HG03159 (cell line): ENCODE measurements around the gene ADORA1.

Experiments
- ATAC-seq: cut with Tn5 transposase; IDR thresholded peaks from one replicate; pipeline ENCODE4 v1.9.1; 2021; ENCODE audit warnings: mild to moderate bottlenecking, moderate library complexity; ENCODE audit not compliant: unreplicated experiment

ADORA1 gene

GRCh38 chr1:203184467-203184866, 56.9 kb downstream of the ADORA1 start:
- ATAC-seq, result no peak

GRCh38 chr1:203185061-203185461, 57.5 kb downstream of the ADORA1 start:
- no peak for ATAC-seq

- ATAC-seq, result no peak
Observed at GRCh38 chr1:203185585-203185984, 58.1 kb downstream of the ADORA1 start.

GRCh38 chr1:203186091-203186445, 58.5 kb downstream of the ADORA1 start:
- ATAC-seq, result no peak

GRCh38 chr1:203186446-203187303, 59.1 kb downstream of the ADORA1 start, which contains the start of gene CHI3L1:
TSS of gene CHI3L1 (minus strand) at chr1:203186704. CDS start at chr1:203186623, 81 bp downstream.
- ATAC-seq, result no peak

- ATAC-seq, result no peak
Observed at GRCh38 chr1:203187304-203187685, 59.8 kb downstream of the ADORA1 start.

GRCh38 chr1:203187689-203188264, 60.3 kb downstream of the ADORA1 start:
- no peak for ATAC-seq

- ATAC-seq, result no peak
Observed at GRCh38 chr1:203188686-203189232, 61.2 kb downstream of the ADORA1 start.

GRCh38 chr1:203189951-203190352, 62.4 kb downstream of the ADORA1 start:
- no peak for ATAC-seq

- no peak for ATAC-seq
Observed at GRCh38 chr1:203190949-203191348, 63.4 kb downstream of the ADORA1 start.

GRCh38 chr1:203196371-203196770, 68.8 kb downstream of the ADORA1 start:
- ATAC-seq, result no peak

- ATAC-seq, result no peak
Observed at GRCh38 chr1:203197625-203198024, 70.1 kb downstream of the ADORA1 start.

- ATAC-seq, result no peak
Observed at GRCh38 chr1:203199002-203199401, 71.5 kb downstream of the ADORA1 start.

- no peak for ATAC-seq
Observed at GRCh38 chr1:203199481-203199815, 71.9 kb downstream of the ADORA1 start.

- ATAC-seq, result no peak
Observed at GRCh38 chr1:203199816-203200571, 72.5 kb downstream of the ADORA1 start.

- ATAC-seq, result no peak
Observed at GRCh38 chr1:203200916-203201315, 73.4 kb downstream of the ADORA1 start.

- no peak for ATAC-seq
Observed at GRCh38 chr1:203201516-203202205, 74.1 kb downstream of the ADORA1 start.

- no peak for ATAC-seq
Observed at GRCh38 chr1:203202431-203203245, 75.1 kb downstream of the ADORA1 start.

- no peak for ATAC-seq
Observed at GRCh38 chr1:203204756-203205155, 77.2 kb downstream of the ADORA1 start.

- no peak for ATAC-seq
Observed at GRCh38 chr1:203206129-203206687, 78.7 kb downstream of the ADORA1 start.
